ENCODE data around the gene DUSP22.

DUSP22 gene

GRCh38 chr6:378090-378957, 86.0 kb downstream of the DUSP22 start:
- DNase-seq (ENCODE audit: low read depth in 2 of 2, low spot score in 1 of 2) = no peak

- no peak for DNase-seq (ENCODE audit: low read depth in 2 of 2, low spot score in 1 of 2)
Measured at GRCh38 chr6:378958-379409, 86.7 kb downstream of the DUSP22 start.

- no peak for DNase-seq (ENCODE audit: low read depth in 2 of 2, low spot score in 1 of 2)
Measured at GRCh38 chr6:379410-380181, 87.3 kb downstream of the DUSP22 start.

GRCh38 chr6:380234-381218, 88.2 kb downstream of the DUSP22 start:
- DNase-seq (ENCODE audit: low read depth in 2 of 2, low spot score in 1 of 2) = no peak

- DNase-seq (ENCODE audit: low read depth in 2 of 2, low spot score in 1 of 2) = no peak
Measured at GRCh38 chr6:381742-382461, 89.6 kb downstream of the DUSP22 start.

GRCh38 chr6:382883-383810, 90.9 kb downstream of the DUSP22 start:
- DNase-seq (ENCODE audit: low read depth in 2 of 2, low spot score in 1 of 2) = no peak

GRCh38 chr6:383856-384255, 91.6 kb downstream of the DUSP22 start:
- no peak for DNase-seq (ENCODE audit: low read depth in 2 of 2, low spot score in 1 of 2)

- no peak for DNase-seq (ENCODE audit: low read depth in 2 of 2, low spot score in 1 of 2)
Measured at GRCh38 chr6:384898-385297, 92.6 kb downstream of the DUSP22 start.

- DNase-seq (ENCODE audit: low read depth in 2 of 2, low spot score in 1 of 2) = no peak
Measured at GRCh38 chr6:385614-386013, 93.3 kb downstream of the DUSP22 start.

GRCh38 chr6:386688-387266, 94.5 kb downstream of the DUSP22 start:
- DNase-seq (ENCODE audit: low read depth in 2 of 2, low spot score in 1 of 2) = no peak

- no peak for DNase-seq (ENCODE audit: low read depth in 2 of 2, low spot score in 1 of 2)
Measured at GRCh38 chr6:387293-387741, 95.0 kb downstream of the DUSP22 start.

- no peak for DNase-seq (ENCODE audit: low read depth in 2 of 2, low spot score in 1 of 2)
Measured at GRCh38 chr6:388202-388903, 96.1 kb downstream of the DUSP22 start.

- no peak for DNase-seq (ENCODE audit: low read depth in 2 of 2, low spot score in 1 of 2)
Measured at GRCh38 chr6:389143-389542, 96.9 kb downstream of the DUSP22 start.

GRCh38 chr6:389622-390021, 97.3 kb downstream of the DUSP22 start:
- DNase-seq (ENCODE audit: low read depth in 2 of 2, low spot score in 1 of 2) = no peak

GRCh38 chr6:390914-391558, 98.7 kb downstream of the DUSP22 start:
- DNase-seq (ENCODE audit: low read depth in 2 of 2, low spot score in 1 of 2) = no peak

GRCh38 chr6:391559-392440, 99.5 kb downstream of the DUSP22 start, which contains the start of gene IRF4:
Gene IRF4 (plus strand): TSS chr6:391752. CDS start chr6:393153, 1,401 bp downstream.
- DNase-seq (ENCODE audit: low read depth in 2 of 2, low spot score in 1 of 2) = no peak

Data from stimulated activated CD8-positive, alpha-beta memory T cell treated with anti-CD3 and anti-CD28 coated beads, Interleukin-4, amount 100 ng/mL, for 1 hour (primary cell).